GM19452 (cell line): ENCODE measurements around the gene ZKSCAN8.
A peak's percentile ranks its signal among the peaks of the same experiment; 100 is the strongest.
"Not testable (repeated sequence)": the region's sequence is repeated elsewhere in the genome, so short reads cannot be mapped to it uniquely, and the experiment has no call there.

Source experiments
- ATAC-seq: cut with Tn5 transposase; IDR thresholded peaks from one replicate; pipeline ENCODE4 v1.9.1; 2021; ENCODE audit not compliant: unreplicated experiment

ZKSCAN8 gene

DNA sequence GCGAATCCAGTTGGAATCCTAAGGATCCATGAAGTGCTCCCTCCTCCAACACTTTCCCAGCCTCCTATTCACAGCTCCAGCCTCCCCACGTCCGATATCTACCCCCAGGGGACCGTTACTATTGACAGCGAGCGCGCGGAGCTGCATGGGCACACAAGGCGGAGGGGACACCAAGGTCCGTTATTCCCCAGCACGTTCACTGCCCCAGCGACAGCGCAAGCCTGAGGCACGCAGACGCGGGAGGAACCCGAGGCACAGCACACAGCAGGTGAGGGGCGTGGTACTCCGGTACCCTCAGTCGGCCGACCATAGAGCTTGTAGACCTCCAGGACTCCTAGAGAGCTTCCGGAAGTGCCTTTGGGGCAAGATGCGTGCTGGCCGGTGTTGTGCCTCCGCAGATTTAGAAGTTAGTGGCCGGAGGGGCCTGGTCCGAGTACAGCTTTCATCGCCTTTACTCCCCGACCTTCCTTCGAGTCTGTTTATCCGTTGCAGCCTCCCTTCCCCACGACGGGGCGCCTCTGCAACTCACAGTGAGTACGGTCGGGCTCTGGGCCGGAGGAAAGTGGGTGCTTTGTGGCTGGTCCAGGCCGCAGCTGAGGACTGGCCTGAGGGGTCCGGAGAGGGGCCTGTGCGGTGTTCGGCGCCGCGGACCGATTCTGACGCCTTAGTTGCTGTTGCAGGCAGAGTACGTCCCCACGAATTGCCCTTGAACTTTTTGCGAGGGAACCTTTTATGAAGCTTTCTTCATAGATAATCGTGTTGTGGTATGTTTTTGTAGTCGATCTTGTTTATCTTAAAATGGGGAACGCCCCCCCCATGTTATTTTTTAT, at the start of gene ZKSCAN8:
Gene ZKSCAN8 (plus strand): TSS at position 384 of the 830 bp plus-strand sequence. CDS start 6,525 bp downstream, outside the sequence.
- peak; percentile 62 for ATAC-seq

DNA sequence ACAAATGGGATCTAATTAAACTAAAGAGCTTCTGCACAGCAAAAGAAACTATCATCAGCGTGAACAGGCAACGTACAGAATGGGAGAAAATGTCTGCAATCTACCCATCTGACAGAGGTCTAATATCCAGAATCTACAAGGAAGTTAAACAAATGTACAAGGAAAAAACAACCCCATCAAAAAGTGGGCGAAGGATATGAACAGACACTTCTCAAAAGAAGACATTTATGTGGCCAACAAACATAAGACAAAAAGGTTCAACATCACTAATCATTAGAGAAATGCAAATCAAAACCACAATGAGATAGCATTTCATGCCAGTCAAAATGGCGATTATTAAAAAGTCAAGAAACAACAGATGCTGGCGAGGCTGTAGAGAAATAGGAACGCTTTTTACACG, 39.5 kb upstream of the ZKSCAN8 start:
- not testable (repeated sequence) for ATAC-seq

DNA sequence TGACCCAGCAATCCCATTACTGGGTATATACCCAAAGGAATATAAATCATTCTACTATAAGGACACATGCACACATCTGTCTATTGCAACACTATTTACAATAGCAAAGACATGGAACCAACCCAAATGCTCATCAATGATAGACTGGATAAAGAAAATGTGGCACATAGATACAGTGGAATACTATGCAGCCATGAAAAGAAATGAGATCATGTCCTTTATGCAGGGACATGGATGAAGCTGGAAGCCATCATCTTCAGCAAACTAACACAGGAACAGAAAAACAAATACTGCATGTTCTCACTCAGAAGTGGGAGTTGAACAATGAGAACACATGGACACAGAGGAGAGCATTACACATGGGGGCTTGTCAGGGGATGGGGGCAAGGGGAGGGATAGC, 39.0 kb upstream of the ZKSCAN8 start:
- not testable (repeated sequence) for ATAC-seq

DNA sequence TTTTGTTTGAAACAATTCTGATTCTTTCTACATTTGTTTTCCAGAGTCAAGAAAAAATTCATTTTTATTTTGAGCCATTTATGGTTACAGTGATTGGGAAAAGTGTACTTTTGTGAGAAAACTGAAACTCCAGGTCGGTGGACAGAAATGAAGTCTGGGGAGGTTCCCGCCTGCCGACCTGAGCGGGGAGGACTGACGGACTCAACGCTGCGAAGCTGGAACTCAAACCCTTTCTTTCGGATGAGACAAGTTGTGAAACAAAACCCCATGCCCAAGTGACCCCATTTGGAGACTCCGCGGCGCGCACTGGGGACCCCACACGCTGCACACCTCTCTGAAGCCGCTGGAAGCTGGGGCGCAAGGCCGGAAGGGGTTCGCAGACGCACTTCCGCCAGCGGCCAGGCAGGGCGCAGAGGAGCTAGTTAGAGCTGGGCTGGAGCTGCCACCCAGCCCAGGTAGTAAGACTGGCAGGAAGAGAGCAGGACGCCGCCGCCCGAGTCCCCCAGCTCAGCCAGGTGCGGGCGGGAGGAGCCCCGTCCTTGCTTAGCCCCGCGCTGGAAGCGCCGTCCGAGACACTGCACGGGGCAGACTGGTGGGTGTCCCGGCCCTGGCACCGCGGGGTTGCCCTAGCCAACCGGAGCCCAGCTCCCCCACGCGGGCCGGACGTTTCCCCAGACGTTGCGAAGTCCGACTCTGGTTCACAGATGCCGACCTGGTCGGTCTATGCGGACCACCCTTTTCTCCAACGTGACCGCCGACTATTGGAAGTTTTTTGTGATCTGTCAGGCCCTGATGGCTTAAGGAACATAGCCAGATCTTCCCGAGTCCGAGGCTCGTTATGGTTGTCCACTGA, 37.1 kb upstream of the ZKSCAN8 start:
- ATAC-seq: peak; percentile 98

DNA sequence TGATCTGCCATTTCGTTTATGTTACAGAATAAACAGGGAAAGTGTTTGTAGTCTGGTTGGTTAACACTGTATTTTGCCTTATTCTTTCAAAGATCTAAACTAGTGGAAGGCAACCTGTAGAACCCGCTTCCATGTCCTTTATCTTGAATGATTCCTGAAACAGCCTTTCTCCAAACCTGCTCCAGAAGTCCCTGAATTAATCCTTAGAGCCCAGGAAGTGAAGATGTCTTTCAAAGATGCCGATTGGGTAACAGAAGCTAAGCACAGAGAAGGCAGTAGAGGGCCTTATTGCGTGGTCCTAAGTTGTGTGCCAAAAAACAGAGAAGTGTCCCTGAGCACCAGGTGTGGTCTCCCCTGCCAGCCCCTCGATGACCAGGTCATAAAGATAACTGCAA, 36.4 kb upstream of the ZKSCAN8 start:
- no peak for ATAC-seq

DNA sequence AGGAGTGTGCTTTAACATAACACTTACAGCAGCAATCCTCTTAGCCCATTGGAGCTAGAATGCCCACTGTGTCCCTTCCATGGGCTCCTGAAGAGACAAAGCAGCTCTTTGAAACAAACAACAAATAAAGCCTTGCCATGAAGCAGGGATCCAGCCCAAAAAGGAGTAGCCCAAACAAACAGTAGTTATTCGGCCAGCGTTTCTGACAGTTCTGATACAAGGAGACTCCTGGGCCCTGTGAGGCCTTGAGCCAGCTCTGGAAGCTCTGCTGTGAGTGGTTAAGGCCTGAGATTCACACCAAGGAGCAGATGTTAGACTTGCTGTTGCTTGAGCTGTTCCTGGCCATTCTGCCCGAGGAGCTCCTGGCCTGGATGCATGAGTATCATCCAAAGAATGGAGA, 34.2 kb upstream of the ZKSCAN8 start:
- no peak for ATAC-seq

DNA sequence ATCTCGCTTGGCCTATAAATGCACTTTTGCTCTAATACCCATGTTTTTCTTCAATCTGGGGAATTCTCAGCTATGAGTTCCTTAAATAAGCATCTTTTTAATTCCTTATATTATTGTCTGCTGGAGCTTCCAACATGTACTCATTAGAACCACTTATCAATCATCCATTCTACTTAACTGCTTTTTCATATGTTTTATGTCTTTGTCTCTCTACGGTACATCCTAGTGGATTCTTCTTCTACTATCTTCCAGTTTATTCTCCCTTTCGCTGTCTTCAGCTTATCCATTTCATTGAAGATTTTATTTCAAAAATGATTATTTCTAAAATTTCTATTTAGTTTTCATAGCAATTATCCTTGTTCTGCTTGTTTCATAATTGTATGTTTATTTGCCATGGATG, 29.7 kb upstream of the ZKSCAN8 start:
- ATAC-seq: no peak

DNA sequence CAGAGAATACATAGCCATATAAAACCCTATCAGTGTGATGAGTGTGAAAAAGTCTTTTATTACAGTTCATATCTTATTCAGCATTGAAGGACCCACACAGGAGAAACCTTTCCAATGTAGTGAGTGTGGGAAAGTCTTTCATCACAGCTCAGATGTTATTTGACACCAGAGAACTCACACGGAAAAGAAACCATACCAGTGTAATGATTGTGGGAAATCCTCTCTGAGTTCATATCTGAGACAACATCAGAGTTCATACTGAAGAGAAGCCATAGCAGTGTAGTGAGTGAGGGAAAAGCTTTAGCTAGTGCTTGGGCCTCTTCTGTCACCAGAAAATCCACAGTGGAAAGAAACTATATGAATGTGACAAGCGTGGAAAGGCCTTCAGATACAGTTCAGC, 25.9 kb upstream of the ZKSCAN8 start:
- no peak for ATAC-seq

DNA sequence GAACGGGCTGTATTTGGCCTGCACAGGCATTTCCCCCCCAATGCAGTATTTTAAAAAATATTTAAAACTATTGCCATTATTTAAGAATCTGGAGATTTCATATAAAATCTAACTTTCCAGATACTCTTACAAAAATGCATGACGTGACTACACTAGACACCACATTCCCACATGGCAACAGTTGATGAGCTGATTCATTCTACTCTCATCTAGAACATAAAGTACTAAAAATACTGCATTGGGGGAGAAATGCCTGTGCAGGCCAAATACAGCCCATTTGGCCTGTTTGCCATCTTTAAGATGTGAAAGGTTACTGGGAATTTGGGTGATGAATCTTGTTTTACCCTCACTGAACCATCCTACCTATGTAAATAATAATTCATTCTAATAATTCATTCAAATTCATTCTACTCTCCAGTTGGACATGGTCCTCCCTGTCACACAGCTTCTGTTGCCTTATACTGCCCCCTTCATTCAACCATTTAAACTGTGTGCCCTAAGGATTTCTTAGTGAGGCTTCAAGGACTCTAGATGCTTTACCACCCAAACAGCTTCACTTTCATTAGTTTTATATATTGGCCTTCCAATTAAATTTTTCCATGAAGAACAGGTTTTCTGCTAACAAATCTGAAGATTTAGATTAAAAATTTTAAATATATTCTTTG, 24.2 kb upstream of the ZKSCAN8 start:
- ATAC-seq: no peak

DNA sequence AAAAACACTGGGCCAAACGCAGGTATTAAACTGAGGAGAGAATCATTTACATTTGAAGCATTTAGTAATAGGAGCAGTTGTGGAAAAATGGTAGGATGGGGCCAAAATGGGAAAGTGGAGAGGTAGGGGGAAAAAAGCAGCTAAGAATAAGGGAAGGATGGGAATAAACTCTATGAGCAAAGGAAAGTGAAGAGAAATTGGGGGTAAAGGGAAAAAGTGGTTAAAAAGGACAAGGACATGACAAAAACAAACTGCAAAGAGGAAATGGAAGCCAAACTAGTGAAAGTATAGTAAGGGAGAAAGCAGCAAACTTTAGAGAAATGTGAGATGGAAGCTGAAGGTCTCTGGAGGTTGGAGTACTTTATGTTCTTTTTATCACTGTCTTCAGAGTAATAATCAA, 23.5 kb upstream of the ZKSCAN8 start:
- no peak for ATAC-seq

DNA sequence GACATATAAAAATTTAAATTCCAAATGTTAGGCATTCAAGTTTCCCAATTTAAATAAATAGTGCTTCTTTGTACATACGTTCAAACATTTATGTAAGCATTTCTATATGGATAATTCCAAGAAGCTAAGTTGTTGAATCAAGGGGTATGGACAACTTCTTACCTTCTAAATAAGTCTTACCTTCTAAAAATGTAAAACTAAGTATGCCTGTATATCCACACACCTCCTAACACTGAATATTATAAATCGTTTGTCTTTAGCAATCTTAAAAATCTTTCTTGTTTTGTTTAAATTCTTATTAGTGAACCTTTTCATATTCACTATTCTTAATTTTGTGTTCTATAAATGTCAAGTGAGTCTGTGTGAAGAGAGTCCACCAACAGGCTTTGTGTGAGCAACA, 19.8 kb upstream of the ZKSCAN8 start:
- no peak for ATAC-seq

DNA sequence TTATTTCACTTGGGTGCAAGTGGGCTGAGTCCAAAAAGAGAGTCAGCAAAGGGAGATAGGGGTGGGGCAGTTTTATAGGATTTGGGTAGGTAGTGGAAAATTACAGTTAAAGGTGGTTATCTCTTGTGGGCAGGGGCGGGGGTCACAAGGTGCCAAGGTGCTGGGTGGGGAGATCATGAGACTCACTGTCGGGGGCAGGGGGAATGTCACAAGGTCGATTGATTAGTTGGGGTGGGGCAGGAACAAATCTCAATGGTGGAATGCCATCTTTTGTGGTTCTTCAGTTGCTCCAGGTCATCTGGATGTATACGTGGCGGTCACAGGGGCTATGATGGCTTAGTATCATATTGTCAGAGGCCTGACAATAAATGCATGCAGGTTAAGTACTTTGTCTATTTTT, 19.4 kb upstream of the ZKSCAN8 start:
- not testable (repeated sequence) for ATAC-seq

DNA sequence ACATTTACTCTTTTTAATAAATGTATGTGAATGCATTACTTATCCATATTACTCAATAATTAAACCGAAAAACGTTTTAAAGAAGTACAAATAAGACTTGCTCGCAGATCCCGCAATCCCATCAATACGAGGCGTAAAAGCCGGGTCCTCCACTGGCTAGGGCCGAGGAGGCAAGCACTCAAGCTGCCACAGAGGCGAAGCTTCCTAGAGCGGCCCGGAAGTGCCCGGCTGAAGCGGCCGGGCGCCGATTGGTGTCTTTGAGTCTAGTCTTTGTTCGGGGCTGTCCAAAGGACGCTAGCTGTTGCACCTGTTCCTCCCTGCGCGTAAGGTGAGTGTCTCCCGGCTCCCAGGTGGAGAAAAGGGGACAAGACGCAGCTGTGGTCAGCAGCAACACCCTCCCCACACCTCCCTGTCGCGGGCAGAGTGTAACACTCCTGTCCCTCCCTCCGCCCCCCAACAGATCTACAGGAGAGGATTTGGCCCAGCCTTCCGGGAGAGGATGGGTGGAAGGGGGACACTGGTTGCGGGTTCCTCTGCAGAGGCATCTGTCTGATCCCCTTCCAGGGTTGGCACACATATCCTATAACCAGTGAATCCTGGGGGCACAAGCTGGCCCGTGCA, 17.2 kb upstream of the ZKSCAN8 start, which contains the start of gene ZSCAN16:
Gene ZSCAN16 (plus strand): TSS at position 260 of the 621 bp plus-strand sequence. CDS start 835 bp downstream, outside the sequence.
- peak; percentile 98 for ATAC-seq

DNA sequence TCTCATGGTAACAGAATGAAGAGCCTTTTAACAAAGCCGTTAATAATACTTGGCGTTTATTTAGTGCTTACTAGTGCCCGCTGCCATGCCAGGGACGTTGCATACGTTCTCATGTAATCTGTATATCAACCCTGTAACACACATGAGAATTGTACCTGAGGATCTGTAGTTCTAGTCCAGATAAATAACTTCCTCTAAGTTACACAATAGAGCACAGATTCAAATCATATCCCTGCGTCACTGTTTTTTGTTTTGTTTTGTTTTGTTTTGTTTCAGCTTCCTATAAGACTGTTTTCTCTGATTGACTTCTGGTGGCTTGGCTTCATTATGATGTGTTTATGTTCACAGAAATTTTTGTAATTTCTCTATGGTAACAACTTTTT, 16.7 kb upstream of the ZKSCAN8 start:
- ATAC-seq: no peak

DNA sequence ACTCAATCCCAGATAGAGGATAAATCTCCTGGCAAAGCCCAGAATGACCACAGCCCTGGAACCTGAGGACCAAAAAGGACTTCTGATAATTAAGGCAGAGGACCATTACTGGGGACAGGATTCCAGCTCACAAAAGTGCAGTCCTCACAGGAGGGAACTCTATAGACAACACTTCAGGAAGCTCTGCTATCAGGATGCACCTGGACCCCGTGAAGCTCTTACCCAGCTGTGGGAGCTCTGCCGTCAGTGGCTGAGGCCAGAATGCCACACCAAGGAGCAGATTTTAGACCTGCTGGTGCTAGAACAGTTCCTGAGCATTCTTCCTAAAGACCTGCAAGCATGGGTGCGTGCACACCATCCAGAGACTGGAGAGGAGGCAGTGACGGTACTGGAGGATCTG, 16.3 kb upstream of the ZKSCAN8 start:
- no peak for ATAC-seq

DNA sequence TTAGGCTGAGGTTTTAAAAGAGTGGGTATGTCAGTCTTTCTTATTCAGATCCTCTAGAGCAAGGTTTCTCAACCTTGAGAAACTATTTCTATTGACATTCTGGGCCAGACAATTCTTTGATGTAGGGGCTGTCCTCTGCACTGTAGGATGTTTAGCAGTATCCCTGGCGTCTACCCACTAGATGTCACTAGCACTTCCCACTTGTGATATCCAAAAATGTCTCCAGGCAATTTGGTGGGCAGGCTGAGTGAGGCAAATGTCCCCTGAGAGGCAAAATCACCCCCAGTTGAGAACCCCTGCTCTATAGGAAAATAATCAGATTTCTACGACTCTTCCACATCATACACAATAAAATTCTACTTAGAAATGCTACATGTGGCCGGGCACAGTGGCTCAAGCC, 7.7 kb upstream of the ZKSCAN8 start:
- no peak for ATAC-seq

DNA sequence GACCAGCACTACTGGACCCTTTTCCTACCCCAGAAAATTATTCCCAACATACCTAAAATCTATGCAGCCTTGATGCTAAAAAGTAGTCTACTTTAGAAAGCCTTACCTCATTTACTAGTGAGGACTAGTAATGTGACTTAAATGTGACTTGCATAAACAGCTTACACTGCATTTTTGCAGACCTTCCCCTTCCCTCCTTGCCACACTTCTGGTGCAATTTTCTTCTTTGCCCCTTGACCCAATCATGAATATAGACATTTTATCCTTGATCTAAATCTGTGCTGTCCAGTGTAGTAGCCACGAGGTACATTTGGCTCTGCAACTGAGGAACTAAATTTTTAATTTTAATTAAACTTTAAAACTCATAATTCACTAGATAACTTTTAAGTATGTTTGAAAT, 7.0 kb upstream of the ZKSCAN8 start:
- ATAC-seq: no peak

DNA sequence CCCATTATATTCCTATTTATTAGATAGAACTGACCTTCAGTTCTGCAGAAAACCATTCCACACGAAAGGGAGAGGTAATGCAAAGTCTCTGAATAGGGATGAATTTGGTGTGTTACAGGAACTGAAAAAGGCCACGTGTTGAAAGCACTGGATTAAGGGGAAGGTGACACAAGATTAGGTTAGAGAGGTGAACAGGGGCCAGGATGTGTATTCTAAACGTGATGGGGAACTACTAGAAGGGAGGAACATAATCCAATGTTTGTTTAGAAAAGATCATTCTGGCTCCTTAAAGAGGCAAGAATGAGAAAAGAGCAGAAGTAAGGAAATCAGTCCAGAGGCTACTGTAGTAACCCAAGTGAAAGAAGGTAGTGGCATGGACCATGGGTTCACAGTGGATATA, 6.3 kb upstream of the ZKSCAN8 start:
- ATAC-seq: no peak

DNA sequence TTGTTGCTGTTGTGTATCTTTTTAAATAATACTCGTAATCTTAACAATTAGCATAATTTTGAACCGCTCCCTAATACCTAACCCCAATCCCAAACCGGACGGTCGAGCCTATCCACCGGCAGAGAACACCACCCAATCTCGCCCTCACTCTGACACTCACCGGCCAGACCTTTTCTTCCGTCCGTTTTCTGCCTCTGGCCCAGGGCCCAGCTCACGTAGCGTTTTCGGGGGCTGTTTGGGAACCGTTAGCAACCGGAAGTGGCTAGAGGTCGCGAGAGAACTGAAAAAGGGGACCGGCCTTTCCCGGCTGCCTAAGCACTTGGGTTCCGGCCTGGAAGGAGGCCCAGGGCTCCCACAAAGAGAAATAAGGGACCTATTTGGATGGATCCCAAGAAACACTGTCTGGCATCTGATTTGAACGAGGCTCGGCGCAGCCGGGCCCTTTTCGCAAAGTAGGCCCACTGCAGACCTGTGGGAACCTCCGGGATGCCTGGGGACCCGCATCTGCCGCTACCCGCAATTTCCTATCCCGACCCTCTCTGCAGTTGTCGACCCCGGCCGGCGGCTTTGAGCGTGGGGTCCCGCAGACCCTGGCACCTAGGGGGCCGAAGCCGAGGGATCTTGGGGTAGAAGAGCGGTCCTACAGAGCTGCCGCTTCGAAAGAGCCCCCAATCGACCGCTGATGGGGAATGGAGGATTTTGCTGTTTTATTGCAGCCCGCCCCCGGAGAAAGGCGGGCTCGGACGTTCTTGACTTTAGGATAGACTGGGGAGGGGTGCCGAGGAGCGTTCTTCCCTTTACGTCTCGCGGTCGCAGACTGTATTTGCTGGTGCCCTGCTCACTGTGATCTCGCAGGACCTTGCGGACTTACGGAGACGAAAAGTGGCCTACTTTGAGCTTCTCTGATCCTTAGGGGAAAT, 4.8 kb upstream of the ZKSCAN8 start:
- peak; percentile 60 for ATAC-seq

DNA sequence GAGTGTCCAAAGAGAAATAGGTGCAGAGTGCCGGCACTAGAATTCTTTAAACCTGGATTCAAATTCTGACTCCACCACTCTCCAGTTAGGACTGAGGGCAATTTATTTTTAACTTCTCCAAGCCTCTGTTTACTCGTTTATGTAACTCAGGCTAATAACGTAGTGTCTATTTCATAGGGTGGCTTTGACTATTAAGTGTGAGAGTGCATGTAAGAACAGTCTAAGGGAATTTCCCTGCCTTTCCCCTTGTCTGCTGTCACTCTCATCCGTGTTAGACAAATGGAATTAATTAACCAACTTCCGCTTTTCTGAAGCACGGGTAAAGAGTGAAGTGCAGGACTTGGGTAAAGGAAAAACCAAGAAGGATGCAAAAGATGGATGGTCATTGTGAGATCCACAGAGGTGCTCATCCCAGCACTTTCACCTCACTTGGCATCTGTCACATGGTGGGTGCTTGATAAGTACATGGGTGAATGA, 4.1 kb upstream of the ZKSCAN8 start:
- ATAC-seq: peak; percentile 37
